Globus pallidus (tissue), 1 donor: Measurements from ENCODE around the gene HM13.
A peak's percentile ranks its signal among the peaks of the same experiment; 100 is the strongest.
"Not testable (repeated sequence)": the region's sequence is repeated elsewhere in the genome, so short reads cannot be mapped to it uniquely, and the experiment has no call there.

Experiments used
- DNase-seq: peaks from one replicate; pipeline ENCODE4 v3.0.0-alpha.2; 2015; ENCODE audit warnings: low spot score

Gene HM13

GRCh38 chr20:31568041-31568731 lies 53.9 kb downstream of the HM13 start:
- DNase-seq, result no peak

- DNase-seq, result no peak
Measured at GRCh38 chr20:31568773-31569162, 54.5 kb downstream of the HM13 start.

- DNase-seq, result peak; percentile 55
Measured at GRCh38 chr20:31569163-31570020, 55.1 kb downstream of the HM13 start.

- DNase-seq, result no peak
Measured at GRCh38 chr20:31570021-31570463, 55.8 kb downstream of the HM13 start.

- peak; percentile 94 for DNase-seq
Measured at GRCh38 chr20:31570735-31571617, 56.7 kb downstream of the HM13 start.

GRCh38 chr20:31572042-31572700 lies 57.9 kb downstream of the HM13 start:
- DNase-seq, result no peak

GRCh38 chr20:31572701-31573554 lies 58.7 kb downstream of the HM13 start:
- peak; percentile 91 for DNase-seq

GRCh38 chr20:31573555-31574321 lies 59.5 kb downstream of the HM13 start:
- DNase-seq, result no peak

GRCh38 chr20:31574986-31575385 lies 60.7 kb downstream of the HM13 start:
- not testable (repeated sequence) for DNase-seq

GRCh38 chr20:31576751-31577150 lies 62.5 kb downstream of the HM13 start:
- DNase-seq, result no peak

- DNase-seq, result no peak
Measured at GRCh38 chr20:31577194-31577593, 63.0 kb downstream of the HM13 start.

- DNase-seq, result no peak
Measured at GRCh38 chr20:31578448-31579138, 64.4 kb downstream of the HM13 start.

- no peak for DNase-seq
Measured at GRCh38 chr20:31579245-31579644, 65.0 kb downstream of the HM13 start.

- not testable (repeated sequence) for DNase-seq
Measured at GRCh38 chr20:31579941-31580651, 65.9 kb downstream of the HM13 start.

- DNase-seq, result no peak
Measured at GRCh38 chr20:31580706-31581105, 66.5 kb downstream of the HM13 start.

- no peak for DNase-seq
Measured at GRCh38 chr20:31581391-31581790, 67.1 kb downstream of the HM13 start.

GRCh38 chr20:31587545-31588389 lies 73.5 kb downstream of the HM13 start:
- no peak for DNase-seq
